DMS79 treated with DMSO at 0.1 percent for 48 hours (cell line): ENCODE measurements around the gene SPIRE1.
A peak's percentile ranks its signal among the peaks of the same experiment; 100 is the strongest.
"Not testable (repeated sequence)": the region's sequence is repeated elsewhere in the genome, so short reads cannot be mapped to it uniquely, and the experiment has no call there.

Experiments used
- DNase-seq: peaks from one replicate; lab custom pipeline; 2025; lab: John Stamatoyannopoulos, UW

The SPIRE1 gene

DNA sequence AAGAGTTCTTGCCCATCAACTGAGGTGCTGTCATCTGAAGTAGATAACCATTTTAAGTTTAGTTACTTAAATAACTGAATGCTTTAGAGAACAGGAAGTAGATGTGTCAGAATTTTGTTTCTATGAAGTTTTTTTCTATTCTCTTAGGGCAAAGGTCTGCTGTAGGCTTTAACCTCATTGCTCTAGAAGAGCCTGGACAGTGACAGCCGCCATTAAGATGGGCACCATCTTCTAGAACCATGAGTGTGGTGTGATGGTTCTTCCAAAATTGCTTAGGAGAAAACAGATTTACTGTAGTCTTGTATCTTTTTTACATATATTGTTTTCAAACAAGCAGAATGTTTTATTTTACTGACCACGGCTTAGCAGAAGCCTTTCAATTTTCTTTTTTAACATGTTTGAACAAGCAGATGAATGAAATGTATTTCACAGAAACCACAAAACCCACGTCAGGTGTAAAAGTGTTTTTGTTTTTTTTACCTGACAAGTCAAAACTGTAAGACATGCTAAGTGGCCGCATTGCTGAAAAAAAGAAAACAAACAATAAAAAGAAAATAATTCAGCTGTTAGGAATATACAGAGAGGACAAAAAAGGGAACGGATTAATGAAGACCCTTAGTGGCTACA, 172.3 kb downstream of the SPIRE1 start:
- DNase-seq = no peak

DNA sequence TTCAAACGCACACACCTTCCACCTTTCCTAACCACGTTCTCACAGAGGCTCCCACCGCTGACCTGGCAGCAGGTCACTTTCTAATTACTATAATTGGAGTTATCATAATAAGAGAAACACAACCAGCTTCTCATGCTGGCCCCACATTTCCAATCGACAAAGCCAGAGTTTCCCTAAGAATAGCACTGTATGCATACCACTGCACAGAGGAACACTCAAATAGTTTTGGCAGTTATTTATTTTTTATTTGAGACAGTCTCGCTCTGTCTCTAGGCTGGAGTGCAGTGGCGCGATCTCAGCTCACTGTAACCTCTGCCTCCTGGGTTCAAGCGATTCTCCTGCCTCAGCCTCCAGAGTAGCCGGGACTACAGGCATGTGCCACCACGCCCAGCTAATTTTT, 176.0 kb downstream of the SPIRE1 start:
- not testable (repeated sequence) for DNase-seq

DNA sequence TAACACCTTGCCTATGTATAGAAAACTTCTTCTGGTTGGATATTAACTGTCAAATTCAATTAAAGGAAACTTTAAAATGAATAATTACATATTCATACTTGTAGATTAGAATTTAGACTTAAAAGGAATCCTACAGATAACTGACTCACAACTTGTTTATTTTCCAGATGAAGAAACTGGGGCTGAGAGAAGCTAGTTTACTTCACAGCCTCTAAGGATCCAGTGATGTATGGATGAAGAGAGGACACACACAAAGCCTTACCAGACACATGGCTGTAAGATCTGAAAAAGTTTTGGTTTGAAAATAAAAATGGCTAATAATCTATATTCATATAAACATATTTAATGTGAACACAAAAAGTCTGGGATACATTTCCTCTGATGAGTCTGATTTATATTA, 177.9 kb downstream of the SPIRE1 start:
- DNase-seq = no peak

DNA sequence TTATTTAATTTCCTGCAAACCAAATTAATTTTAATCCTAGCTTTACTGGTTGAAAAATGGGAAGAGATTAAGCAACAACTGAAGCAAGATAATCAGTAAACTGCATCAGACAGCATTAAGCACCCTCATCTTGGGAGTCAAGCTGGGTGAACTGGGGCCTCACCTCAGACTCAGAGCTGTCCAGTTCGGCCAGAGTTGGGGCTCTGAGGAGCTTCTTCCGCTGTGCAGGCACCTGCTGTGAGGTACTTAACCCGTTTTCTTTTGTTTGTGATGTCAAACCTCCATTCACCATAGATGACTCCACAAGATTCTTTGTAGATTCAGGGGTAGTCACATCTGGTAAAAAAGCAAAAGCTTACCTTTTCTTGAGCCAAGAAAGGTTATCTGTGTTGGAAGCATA, 178.4 kb downstream of the SPIRE1 start:
- no peak for DNase-seq

DNA sequence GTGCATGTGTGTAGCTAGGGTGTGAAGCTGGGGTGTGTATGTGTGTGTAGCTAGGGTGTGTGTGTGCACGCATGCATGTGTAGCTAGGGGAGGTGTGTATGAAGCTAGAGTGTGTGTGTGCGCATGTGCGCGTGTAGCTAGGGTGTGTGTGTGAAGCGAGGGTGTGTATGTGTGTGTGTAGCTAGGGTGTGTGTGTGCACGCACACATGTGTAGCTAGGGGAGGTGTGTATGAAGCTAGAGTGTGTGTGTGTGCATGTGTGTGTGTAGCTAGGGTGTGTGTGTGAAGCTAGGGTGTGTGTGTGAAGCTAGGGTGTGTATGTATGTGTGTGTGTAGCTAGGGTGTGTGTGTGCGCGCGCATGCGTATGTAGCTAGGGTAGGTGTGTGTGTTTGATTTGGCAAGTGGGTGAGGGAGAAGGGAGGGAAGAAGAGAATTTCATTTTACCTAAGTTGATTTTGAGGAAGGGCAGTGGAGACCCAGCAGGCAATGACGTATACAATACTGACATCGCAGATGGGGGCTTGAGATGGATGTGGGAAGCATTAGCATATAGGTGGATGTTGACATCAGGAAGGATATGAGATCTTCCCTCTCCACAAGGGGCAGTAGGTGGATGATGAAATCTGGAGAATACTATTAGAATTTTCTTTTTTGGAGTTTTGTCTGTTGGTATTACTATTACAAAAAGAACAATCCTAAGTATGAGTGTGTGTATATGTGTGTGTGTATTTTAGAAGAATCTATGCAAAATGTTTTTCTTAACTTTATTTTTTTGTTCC, 179.4 kb downstream of the SPIRE1 start:
- DNase-seq = no peak

DNA sequence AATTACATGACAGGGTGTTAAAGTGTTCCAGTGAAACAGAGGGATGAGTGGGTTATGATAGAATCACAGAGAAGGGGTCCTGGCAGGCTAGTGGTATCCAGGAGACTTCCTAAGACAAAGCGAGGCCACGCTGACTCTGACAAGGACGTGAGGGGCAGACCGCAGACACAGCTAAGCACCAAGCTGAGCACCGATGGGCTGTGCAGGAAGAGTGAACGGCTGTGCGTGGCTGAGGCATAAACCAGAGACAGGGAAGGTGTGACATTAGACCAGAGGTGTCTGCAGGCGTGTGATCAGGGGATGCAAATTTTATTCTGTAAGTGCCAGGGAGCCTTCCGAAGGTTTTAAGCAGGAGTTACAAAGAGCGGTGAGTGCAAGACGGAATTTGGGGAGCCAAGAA, 180.3 kb downstream of the SPIRE1 start:
- no peak for DNase-seq

DNA sequence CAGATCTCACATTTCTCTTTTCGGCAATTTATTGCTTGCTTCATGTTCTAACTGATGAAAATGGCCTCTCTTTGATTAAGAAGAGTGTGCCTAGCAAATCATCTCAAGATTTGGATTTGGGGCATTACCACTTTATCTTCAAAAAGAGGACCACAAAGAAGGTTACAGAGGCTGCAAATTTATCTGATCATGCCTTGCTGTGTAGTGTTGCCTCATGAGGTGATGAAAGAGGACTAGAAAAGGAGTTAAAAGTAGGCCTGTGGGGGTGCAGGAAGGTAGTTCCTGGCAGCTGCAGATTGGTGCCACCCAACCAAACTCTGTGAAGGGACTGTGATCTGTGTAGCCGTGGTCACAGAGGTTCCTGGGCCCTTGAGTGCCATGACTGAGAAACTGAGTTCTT, 181.0 kb downstream of the SPIRE1 start:
- no peak for DNase-seq

DNA sequence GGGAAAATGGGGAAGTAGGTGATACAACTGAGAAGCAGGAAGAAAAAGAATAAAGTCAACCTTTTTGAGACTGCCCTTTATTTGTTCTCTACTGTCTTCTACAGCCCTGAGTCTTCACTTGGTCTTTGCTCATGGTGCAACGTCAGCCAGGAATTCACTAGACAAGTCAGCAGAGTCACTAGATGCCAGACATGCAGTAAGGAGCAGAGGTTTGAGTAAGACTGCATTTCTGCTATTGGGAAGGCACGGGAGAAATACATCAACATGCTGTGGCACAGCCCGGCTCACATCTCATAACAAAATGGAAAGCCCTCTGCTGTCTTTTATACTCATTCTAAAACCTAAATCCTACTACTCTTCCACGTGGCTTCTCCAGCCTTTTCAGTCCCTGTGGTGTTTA, 183.0 kb downstream of the SPIRE1 start:
- no peak for DNase-seq

DNA sequence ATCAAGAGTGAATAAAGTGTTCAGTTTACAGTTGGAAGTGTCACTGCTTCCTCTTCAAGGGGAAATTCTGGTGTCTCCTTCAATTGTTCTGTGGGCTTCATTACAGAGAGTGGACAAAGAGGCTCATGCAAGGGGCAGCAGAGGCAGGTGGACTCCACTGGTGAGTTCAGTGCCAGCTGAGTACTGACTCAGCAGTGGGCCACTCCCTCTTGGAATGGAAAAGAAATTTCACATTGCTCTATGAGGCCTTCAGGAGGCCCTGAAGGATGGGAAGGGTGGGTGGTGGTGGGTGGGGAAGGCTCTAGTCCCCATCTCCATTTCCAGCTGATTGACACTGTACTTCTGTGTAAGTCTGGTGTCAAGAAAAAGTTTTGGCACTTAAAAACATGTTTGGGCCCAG, 183.8 kb downstream of the SPIRE1 start:
- DNase-seq = no peak

DNA sequence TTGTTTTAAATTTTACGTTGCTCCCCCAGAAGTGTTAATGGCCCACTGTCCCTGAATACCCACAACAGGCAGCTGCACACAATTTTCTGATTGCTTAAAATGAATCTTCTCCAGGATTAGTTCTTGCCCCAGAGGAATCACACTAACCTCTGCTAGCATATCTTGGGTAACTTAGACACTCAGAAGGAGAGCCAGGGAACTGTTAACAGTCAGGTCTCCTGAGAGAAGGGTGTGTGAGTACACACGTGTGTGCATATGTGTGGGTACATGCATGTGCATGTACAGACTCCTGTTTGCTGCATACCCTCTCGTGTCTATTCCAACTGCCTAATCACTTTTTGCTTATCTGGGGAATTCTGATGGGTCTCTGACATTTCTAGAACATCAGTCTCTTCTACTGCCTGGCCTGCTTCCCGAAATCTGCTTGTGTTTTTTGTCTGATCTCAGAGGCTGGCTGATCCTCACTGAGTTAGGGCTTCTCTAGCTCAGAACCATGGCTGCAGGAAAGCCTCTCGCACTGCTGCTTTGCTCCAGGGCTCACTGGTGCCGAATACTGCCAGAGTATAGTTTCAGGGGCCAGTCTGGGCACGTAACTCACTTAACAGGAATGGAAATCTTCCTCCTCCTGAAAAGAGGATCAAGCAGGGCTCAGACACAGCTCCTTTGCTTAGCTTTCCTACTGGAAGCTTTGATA, 187.4 kb downstream of the SPIRE1 start:
- peak; percentile 14 for DNase-seq

DNA sequence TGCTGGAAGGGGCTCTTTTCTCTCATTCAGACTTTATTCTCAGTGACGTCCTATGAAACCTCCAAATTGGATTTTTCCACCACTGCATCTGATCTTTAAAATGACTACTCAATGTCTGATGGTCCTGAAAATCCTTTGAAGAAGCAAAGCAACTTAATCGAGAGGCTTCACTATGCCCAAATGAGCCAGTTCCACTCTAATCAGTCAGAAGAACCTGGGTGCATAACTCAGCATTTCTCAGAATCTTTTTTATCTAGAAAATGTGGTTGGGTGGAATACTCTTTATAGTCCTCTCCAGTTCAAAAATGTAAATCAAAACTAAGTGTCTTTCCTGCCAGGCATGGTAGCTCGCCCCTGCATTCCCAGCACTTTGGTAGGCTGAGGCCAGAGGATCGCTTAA, 189.5 kb downstream of the SPIRE1 start:
- no peak for DNase-seq

DNA sequence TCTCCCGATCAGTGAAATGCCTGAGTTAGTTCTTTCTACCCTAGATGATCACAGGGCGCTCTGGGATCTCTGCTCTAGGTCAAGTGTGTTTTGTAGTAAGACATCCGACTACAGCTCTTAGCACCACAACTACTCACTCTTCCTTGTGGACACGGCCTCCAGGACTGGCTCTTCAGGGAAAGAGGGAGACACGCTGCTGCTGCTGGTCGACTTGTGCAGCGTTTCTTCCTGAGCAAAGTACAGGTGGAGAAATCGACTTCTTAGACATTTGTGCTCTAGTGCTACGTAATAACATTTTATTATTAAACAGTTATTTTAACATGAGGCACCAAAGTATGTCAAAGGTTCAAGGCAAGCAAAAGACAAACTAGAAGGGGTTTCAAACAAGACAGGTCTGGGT, 193.2 kb downstream of the SPIRE1 start:
- DNase-seq = no peak

DNA sequence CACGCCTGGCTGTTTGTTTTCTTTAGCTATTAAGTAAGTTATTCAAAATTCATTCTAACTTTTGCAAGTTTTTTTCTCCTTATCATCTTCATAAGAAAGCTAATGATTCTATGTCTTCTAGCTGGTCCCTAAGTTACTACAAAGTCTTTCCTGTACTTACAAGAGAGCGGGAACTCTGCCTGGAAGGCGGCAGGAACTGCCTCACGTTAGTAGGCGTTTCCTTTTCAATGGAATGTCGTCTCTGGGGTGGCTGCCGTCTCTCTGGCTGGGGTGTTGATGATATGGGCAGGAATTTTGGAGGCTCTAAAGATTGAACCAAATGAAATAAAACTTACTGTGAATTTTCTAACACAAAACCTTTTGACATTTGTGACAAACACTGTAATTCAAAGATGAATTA, 194.7 kb downstream of the SPIRE1 start:
- no peak for DNase-seq

DNA sequence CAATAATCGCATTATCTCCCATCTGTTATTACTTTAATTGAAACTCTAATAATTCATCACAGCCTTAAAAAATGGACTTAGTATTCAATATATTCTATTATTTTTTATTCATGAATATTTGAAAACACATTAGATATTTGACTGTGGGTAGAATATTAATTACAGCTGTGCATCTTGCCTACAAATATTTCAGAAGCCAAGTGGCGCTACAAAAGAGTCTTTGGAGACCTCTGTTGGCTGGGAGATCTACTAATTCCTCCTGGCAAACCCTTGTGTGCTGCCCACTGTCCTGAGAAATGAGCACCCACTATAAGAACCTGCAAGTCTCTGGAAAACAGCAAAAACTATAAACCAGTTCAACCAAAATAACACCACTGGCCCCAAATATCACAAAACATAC, 195.7 kb downstream of the SPIRE1 start:
- DNase-seq = no peak

DNA sequence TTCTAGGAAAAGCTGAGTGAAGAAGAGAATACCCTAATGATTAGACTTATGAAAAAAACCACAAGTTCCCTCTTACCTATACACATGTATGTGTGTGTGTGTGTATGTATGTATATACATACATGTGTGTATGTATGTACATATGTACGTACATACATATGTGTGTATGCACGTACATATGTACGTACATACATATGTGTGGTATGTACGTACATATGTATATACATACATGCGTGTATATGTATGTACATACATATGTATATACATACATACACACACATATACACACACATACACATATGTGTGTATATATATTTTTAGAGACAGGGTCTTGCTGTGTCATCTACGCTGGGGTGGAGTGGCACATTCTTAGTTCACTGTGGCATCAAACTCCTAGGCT, 196.6 kb downstream of the SPIRE1 start:
- DNase-seq = no peak

DNA sequence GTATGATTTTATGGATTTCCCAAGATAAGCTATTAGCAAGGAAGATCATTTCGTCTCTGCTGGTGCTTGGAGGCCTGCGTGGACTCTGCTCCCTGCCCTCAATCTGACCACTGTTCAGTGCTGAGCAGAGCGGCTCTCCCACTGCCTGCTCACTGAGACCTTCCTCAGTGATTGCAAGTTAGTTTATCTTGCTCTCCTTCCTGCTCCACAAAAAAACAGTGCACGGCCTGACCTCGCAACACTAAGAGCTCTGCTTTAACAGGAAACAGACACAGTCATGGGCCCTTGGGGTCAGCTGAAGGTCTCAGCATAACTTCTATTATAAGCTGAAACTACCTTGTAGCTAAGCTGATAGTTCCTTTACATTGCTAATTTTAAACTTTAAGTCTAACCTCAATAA, 197.0 kb downstream of the SPIRE1 start:
- DNase-seq = no peak

DNA sequence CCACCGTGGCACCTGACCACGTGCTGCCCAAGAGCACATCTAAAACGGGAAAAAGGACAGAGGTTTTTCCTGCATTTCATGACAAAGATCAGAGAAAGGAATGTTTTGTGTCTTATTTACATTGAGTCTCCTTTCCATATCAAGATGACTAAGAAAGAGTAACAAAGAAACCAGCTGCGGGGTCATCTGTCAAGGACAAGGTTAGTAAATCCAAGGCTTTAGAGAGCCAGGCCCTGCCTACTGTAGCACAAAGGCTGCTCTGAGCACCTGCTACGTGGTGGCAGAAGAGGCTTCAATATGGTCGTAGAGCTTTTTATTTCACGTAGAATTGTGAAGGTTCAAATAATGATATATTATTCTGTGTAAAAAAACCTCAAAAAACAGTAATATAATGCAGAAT, 199.1 kb downstream of the SPIRE1 start:
- DNase-seq = no peak

DNA sequence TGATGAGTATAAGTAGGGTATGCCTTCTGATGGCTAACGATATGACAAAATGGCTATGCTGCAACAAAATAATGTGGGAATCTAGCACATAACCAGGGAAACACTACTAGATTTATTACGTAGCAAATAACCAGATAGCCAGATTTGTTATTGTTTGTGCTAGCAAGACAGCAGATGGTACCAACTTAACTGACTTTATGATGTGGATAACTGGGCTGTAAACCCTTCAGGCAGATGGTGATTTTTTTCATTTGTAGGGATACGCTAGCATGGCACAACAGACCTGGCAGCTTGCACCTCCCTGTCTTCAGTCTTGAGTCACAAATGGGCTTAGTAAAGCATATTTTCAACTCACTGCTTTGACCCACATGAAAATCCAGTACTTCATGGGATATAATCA, 201.5 kb downstream of the SPIRE1 start:
- DNase-seq = no peak

DNA sequence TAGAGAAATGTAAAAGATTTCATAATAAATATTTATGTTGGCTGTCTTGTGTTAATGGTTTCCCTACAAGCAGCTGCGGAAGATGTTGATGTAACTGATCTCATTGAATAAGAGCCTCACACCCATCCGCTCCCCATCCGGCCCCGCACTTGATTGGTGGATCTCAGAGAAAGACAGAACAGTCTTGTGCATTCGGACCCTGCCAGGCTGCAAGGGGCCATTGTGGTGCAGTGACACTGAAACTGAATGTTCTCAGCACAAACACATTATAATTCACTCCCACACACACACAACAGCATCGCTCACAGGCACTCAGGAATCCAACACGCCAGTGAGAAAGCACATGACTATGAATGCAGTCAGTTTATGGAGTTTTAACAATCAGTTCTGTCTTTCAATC, 202.4 kb downstream of the SPIRE1 start:
- no peak for DNase-seq

DNA sequence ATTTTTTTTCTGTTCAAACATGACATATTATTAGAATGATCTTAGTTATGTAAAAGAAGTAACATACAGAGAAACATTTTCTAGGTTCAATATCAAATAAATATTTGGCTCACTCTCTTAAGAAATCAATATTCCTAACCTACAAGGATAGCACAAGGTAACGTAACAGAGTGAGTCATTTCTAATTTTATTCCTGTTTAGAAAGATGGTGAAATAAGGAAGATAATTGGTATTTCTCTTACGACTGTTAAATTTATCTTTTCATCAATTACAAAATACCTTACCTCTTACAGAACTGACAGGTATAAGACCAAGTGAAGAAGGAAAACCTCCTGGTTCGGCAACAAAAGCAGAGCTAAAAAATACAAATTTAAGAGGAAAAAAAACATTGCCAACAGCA, 205.1 kb downstream of the SPIRE1 start:
- no peak for DNase-seq

DNA sequence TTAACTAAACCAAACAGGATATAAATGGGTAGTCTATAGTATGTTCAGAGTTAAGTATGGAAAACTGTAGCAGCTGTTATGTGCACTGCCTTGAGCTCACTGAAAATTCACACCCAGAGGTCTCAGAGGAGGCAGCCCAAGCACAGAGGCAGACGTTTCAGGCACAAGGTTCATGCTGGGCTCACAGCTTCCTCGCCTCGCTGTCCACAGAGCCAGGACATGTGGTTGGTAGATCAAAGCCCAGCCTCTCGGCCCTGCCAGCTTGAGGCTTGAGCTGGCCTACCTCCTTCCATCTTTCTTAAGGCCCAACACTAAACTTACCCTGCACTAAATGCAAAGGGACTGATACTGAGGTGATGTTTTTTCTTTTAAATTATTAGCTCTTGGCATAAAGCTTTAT, 206.5 kb downstream of the SPIRE1 start:
- DNase-seq = no peak

DNA sequence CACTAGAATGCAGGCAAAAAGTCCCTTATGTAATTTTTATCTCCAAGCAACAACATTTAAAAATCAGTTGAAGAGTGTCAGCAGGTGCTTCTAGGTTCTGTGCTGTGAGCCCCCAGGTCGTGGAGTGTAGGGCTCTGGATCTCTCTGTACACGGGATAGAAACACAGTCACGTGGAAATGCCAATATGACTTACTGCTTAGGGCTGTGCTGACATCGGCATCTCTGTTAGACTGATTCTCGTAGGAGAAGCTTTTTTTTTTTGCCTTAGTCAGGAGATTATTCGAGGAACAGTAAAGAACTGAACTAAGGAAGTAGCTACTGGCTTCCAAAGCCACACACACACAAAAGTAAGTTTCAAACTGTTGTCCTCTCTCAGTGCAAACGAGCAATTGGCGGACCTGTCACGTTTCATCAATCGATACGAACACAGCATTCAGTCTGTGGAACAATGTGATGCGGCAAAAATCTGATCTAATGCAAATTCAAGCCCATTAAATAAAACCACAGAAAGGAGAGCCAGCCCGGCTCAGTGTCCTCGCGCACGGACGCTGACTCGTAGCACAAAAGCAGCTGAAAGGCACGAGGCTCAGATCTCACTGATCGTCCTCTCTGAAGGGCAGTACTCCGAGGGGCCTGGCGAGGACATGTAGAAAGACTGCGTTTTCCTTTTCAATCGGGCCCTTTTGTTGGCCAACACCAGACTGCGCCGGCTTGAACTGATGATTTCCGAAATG, 208.7 kb downstream of the SPIRE1 start:
- no peak for DNase-seq

DNA sequence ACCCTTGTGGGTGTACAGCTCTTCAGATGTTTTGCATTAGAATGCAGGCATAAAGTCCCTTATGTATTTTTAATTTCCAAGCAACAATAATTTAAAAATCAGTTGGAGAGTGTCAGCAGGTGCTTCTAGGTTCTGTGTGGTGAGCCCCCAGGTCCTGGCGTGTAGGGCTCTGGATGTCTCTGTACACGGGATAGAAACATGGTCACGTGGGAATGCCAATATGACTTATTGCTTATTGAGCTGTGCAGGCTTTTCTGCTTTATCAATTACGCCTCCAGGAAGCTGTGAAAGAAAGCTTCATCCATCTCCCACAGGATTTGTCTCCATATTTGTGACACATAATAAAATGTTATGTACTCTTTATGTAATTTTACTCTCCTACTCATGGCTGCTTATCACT, 212.4 kb downstream of the SPIRE1 start:
- DNase-seq = no peak
